NCI-H2029 (cell line): ENCODE measurements around the gene TUT4.

ENCODE experiments used
- DNase-seq: peaks from one replicate; lab custom pipeline; 2025; lab: John Stamatoyannopoulos, UW

Gene TUT4

GRCh38 chr1:52404116-52404974 lies 148.5 kb downstream of the TUT4 start, which contains the start of the genes ORC1 and PRPF38A:
Gene ORC1 (minus strand): TSS chr1:52404423. CDS start chr1:52402223, 2,200 bp downstream.
Gene PRPF38A (plus strand): TSS chr1:52404602. CDS start chr1:52404750, 148 bp downstream.
- DNase-seq, result peak; percentile 100

DNA sequence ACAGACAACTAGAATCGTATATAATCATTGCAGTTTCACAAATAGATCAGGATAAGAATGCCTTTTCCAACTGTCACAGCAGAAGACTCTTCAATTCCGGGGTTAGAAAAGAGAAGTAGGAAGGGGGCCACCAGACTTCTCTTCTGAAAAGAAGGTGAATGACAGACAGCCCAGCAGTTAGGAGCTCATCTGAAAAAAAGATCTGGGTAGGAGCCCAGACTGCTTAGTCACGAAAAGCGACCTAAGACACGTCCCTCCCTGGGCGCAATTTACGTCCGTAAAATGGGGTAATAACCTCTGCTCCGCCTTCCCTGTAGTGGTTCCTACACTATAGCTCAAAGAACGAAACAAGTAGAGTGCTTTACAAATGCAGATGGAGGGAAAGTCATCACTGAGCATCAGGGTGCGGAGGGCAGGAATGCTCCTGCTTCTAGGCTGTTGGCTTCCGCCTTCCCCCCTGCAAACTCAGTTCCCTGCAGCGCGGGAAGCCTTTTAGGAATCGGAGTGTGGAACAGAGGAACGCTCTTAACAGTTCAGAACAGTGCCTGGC lies 149.3 kb downstream of the TUT4 start:
- peak; percentile 44 for DNase-seq

DNA sequence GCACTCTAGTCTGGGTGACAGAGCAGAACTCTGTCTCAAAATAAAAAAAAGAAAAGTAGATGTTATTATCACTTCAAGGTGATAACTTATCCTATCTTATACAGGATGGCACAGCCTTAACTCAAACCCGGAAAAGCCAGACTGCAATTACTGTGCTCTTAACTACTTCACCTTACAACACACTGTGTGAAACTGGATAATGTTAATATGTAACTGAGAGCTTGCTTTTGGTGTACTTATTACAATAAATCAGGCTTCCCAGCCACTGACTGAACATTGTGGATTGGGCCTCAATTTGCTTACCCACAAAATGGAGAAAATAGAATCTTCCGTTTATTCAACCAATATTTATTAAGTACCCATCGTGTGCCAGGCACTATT lies 150.0 kb downstream of the TUT4 start:
- no peak for DNase-seq

- DNase-seq, result no peak
Observed at GRCh38 chr1:52400131-52400530, 152.8 kb downstream of the TUT4 start.

GRCh38 chr1:52399629-52400028 lies 153.3 kb downstream of the TUT4 start:
- no peak for DNase-seq

DNA sequence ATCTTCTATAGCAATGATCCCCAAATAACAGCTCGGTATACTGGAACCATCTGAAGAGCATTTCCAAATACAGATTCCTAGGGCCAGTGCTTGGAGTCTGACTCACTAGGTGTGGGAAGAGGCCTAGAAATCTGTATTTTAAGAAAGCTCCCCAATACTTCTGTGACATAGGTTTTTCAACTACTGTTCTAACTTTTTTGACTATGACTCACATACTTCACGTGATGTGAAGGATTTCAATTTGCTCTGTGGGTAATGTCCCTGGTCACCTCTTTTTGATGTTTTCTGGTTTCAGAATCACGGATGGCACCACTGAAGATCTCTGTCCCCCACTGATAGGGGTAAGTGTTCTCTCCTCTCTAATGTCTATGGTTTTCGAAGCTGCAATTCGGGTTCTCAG lies 159.7 kb downstream of the TUT4 start:
- no peak for DNase-seq

DNA sequence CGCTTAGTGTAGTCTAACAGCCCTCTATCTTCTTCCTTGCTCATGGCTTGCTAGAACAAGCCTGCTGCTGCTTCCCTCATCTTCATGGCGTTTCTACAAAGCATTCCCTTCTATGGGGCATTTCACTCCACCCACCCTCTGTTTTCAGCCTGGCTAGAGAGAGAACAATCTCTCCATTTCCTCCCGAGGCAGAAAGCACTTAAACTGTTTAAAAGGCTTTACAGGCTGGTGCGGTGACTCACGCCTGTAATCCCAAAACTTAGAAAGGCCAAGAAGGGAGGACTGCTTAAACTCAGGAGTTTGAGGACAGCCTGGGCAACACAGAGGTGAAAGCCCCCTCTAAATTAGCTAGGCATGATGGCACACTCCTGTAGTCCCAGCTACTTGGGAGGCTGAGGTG lies 166.4 kb downstream of the TUT4 start:
- no peak for DNase-seq

DNA sequence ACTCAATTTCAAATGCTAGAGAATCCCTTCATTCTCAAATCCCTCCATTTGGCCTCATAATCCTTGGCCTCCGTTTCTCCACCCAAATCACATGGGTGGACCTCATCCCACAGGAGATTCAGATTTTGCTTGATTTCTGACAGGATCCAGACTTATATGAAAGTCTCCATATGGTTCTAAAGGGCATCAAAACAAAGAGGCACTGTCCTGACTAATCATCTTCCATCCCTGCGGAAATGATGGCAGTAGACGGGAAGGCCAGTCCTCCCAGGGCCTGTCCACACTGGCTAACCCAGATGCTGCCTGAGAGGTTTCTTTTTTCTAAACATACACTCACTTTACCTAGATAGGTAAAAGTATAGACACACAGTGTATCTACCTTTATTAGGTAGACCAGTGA lies 167.5 kb downstream of the TUT4 start:
- DNase-seq, result no peak
